ENCODE measurements around the gene RBP5. TPM values are rescaled to one million over a fixed set of nuclear protein-coding genes. Genes with fewer than 3 reads are reported as not detected.
A peak's percentile ranks its signal among the peaks of the same experiment; 100 is the strongest.

RBP5 gene
- polyA plus RNA-seq, 1 experiment: 0.25 TPM

- ChIA-PET POLR2A (interaction anchor here (0.6 to 1.1 kb wide), 5 partner anchors 14 to 581 kb away, joined by 3 to 10 read pairs (median 4); partner anchors contain the start of genes C12orf57 and RNU7-1), CTCF (interaction anchor here (0.6 to 2.7 kb wide), 9 partner anchors 12 to 226 kb away, joined by 3 to 21 read pairs (median 6); partner anchors contain the start of genes C1RL, C1S and CLSTN3)
- DNase-seq (ENCODE audit: low read depth, low spot score): no peak
- no peak overlapping the region for H3K4me3 ChIP-seq (ENCODE audit: low read depth, low read length)
- H3K27me3 ChIP-seq (ENCODE audit: control insufficient read depth, insufficient read depth, low read length): no peaks in the 10 kb centered on the region
- no peaks in the 10 kb centered on the region for H3K9me3 ChIP-seq (ENCODE audit: control insufficient read depth, insufficient read depth, low read length)
- no peak overlapping the region for H3K27ac ChIP-seq (ENCODE audit: low read depth, low read length)
- TF ChIP-seq CTCF (IDR thresholded peaks at IDR 0.05; ENCODE audit: low read depth, low read length): no peak
These were observed 34.8 kb downstream of the RBP5 start for GRCh38 chr12:7093892-7094291.

DNA sequence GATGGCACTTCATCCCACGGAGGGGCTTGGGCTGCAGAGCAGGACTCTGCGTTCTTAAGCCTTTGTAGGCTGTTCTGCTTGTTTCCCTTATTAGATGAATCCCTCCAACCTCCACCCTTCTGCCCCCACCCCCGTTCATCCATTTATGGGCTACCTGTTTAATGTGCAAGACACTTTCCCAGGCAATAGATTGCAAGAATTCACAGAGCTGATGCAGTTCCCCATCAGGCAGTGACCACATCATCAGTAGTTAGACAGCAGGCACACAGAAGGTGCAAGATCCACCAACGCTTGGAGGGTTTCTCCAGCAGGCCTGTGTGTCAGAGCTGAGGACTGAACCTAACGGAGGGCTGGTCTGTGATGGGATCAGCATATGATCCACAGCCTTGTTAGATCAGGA is 35.2 kb downstream of the RBP5 start:
- CTCF ChIA-PET: interaction anchor here (0.6 to 2.7 kb wide), 9 partner anchors 12 to 226 kb away, joined by 3 to 21 read pairs (median 7); partner anchors contain the start of genes C1RL, C1S and CLSTN3
- Histone ChIP-seq H3K27me3 (ENCODE audit: control insufficient read depth, insufficient read depth, low read length) (no peaks in the 10 kb centered on the region), H3K9me3 (ENCODE audit: control insufficient read depth, insufficient read depth, low read length) (no peaks in the 10 kb centered on the region), H3K4me3 (ENCODE audit: low read depth, low read length) (no peak overlapping the region), H3K27ac (ENCODE audit: low read depth, low read length) (no peak overlapping the region)
- POLR2A ChIA-PET: interaction anchor here (0.6 to 1.1 kb wide), 2 partner anchors 150 to 581 kb away, joined by 3 to 4 read pairs; partner anchors contain the start of genes C12orf57 and RNU7-1
- TF ChIP-seq CTCF (IDR thresholded peaks at IDR 0.05; ENCODE audit: low read depth, low read length): no peak
- DNase-seq (ENCODE audit: low read depth, low spot score): no peak

DNA sequence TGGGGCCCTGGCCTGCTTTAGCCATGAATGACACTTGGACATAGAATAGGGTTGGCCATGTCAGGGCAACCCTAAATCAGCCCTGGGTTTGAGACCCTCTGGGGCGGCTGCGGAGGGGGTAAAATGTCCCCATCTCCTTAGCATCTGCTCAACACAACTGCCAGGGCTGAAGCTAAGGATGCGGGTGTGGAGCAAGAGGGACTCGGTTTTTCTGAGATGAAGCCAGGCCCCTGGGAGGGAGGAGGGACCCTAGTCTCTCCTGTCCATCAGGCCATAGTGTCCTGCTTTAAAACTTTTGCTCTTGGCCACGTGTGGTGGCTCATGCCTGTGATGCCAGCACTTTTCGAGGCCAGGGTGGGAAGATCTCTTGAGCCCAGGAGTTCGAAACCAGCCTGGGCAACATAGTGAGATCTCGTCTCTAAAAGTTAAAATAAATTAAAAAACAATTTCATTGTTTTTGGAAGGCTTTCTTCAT is 35.7 kb downstream of the RBP5 start:
- H3K4me3 ChIP-seq (ENCODE audit: low read depth, low read length): no peak overlapping the region
- H3K27me3 ChIP-seq (ENCODE audit: control insufficient read depth, insufficient read depth, low read length): no peaks in the 10 kb centered on the region
- no peaks in the 10 kb centered on the region for H3K9me3 ChIP-seq (ENCODE audit: control insufficient read depth, insufficient read depth, low read length)
- peak overlapping the region; percentile 52 for H3K27ac ChIP-seq (ENCODE audit: low read depth, low read length)
- DNase-seq (ENCODE audit: low read depth, low spot score): no peak
- ChIA-PET CTCF (interaction anchor here (0.7 to 2.7 kb wide), 12 partner anchors 9 to 225 kb away, joined by 3 to 21 read pairs (median 6); partner anchors contain the start of genes C1RL and C1S), POLR2A (no interaction called here)
- no peak for TF ChIP-seq CTCF (IDR thresholded peaks at IDR 0.05; ENCODE audit: low read depth, low read length)

- Histone ChIP-seq H3K4me3 (ENCODE audit: low read depth, low read length) (peak within 1 kb of the TSS; percentile 86), H3K27me3 (ENCODE audit: control insufficient read depth, insufficient read depth, low read length) (no peaks in the 10 kb centered on the region), H3K27ac (ENCODE audit: low read depth, low read length) (peak within 1 kb of the TSS; percentile 62), H3K9me3 (ENCODE audit: control insufficient read depth, insufficient read depth, low read length) (no peaks in the 10 kb centered on the region)
- CTCF ChIA-PET: interaction anchor here (0.8 to 2.7 kb wide), 11 partner anchors 10 to 148 kb away, joined by 3 to 21 read pairs (median 7); partner anchors contain the start of genes C1RL and C1S
- POLR2A ChIA-PET: interaction anchor here (0.7 kb wide), 1 partner anchor 13 kb away, joined by 5 read pairs; no protein-coding TSS in a partner anchor
- peak; percentile 90 for TF ChIP-seq CTCF (IDR thresholded peaks at IDR 0.05; ENCODE audit: low read depth, low read length)
- peak; percentile 85 for DNase-seq (ENCODE audit: low read depth, low spot score)
These were observed 36.3 kb downstream of the RBP5 start, which contains the start of gene C1R for GRCh38 chr12:7092229-7092985. C1R (minus strand) TSS chr12:7092445; CDS start chr12:7092388, 57 bp downstream.

Measured in AG04450 (cell line).